ENCODE measurements around the gene GRHPR. TPM values are rescaled to one million over a fixed set of nuclear protein-coding genes. Genes with fewer than 3 reads are reported as not detected.

GRHPR gene
- total and polyA plus RNA-seq, 10 of the 15 experiments (the other 5 are each of a cell fraction or from before 2014, with no cell fraction given) = 52.4 to 194 (median 126) TPM

- TF ChIP-seq CBFB (IDR thresholded peaks at IDR 0.05; ENCODE audit: low read depth) (no peak), FOXM1 (IDR thresholded peaks at IDR 0.05; ENCODE audit: low read depth, low read length) (no peak), RELB (IDR thresholded peaks at IDR 0.05; ENCODE audit: low read depth) (peak; percentile 79), RAD21 (IDR thresholded peaks at IDR 0.05; ENCODE audit: insufficient read depth, low read depth, low read length) (no peak), HCFC1 (IDR thresholded peaks at IDR 0.05; ENCODE audit: low read length) (no peak), TCF3 (IDR thresholded peaks at IDR 0.05; ENCODE audit: borderline replicate concordance, insufficient read depth, low read depth, low read length) (no peak), USF2 (IDR thresholded peaks at IDR 0.05; ENCODE audit: borderline replicate concordance, low read depth, low read length) (no peak), TAF1 (IDR thresholded peaks at IDR 0.05; ENCODE audit: borderline replicate concordance, low read depth, low read length) (no peak), ETV6 (conservative IDR thresholded peaks at IDR 0.05 in 1 of 2, IDR thresholded peaks at IDR 0.05 in 1 of 2; ENCODE audit: borderline replicate concordance in 1 of 2, low read depth in 1 of 2) (peak in 1 of 2 experiments; percentile 59; a peak in 1 of 4 replicates), WRNIP1 (IDR thresholded peaks at IDR 0.05; ENCODE audit: borderline replicate concordance, low read depth, low read length) (no peak), ATF7 (IDR thresholded peaks at IDR 0.05; ENCODE audit: low read depth) (peak; percentile 85; the same call in 1 of the 2 replicates), ZBTB33 (IDR thresholded peaks at IDR 0.05) (no peak), ESRRA (IDR thresholded peaks at IDR 0.05; ENCODE audit: low read length) (no peak), YY1 (IDR thresholded peaks at IDR 0.05; ENCODE audit: low read depth, low read length) (0 out of 2 replicates have a peak, but pooled peaks have one; percentile 7), PBX3 (IDR thresholded peaks at IDR 0.05; ENCODE audit: insufficient replicate concordance, low read depth, low read length) (no peak), SUZ12 (IDR thresholded peaks at IDR 0.05; ENCODE audit: unreplicated experiment) (no peak), ZBTB11 (CRISPR knock-in tag; IDR thresholded peaks at IDR 0.05) (no peak), JUND (IDR thresholded peaks at IDR 0.05; ENCODE audit: low read depth, low read length) (no peak)
Measured at GRCh38 chr9:37377688-37378612, 44.5 kb upstream of the GRHPR start (continued).

Measured in GM12878 (cell line).